Measurements from ENCODE around the gene YLPM1.

DNA sequence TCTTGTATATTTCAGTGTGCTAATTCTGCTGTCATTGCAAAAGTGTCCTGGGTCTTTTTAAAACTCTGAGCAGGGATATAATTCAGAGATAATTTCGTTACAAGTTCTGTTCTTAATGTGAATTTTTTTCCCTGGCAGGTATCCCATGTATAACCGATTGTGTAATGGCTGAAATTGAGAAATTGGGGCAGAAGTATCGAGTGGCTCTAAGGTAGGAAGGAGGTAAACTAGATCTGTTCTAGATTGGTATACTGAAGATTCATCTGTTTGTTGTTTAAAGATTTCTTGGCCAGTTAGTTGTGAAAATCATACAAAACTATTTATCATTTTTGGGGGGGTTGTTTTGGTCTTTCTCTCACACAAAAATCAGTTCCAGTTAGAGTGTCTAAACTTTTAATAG, 40.0 kb upstream of the YLPM1 start:
- TF ChIP-seq CTCF (IDR thresholded peaks at IDR 0.05 in 2 of 3, conservative IDR thresholded peaks at IDR 0.05 in 1 of 3; ENCODE audit: control insufficient read depth in 2 of 3, extremely low read depth in 1 of 3, insufficient read depth in 1 of 3, low read depth in 3 of 3, low read length in 3 of 3) (no peak), SREBF2 (IDR thresholded peaks at IDR 0.05; ENCODE audit: low read length) (no peak), ATF7 (IDR thresholded peaks at IDR 0.05; ENCODE audit: low read depth) (no peak), POLR2A (IDR thresholded peaks at IDR 0.05; ENCODE audit: low read depth, low read length) (no peak), SPI1 (IDR thresholded peaks at IDR 0.05; ENCODE audit: borderline replicate concordance, insufficient read depth, low read depth, low read length) (no peak), NFYA (IDR thresholded peaks at IDR 0.05; ENCODE audit: borderline replicate concordance, low read depth, low read length) (no peak), HDAC6 (IDR thresholded peaks at IDR 0.05; ENCODE audit: unreplicated experiment) (no peak), ZNF24 (IDR thresholded peaks at IDR 0.05) (no peak), DPF2 (IDR thresholded peaks at IDR 0.05) (no peak), EZH2 (IDR thresholded peaks at IDR 0.05; ENCODE audit: borderline replicate concordance, control insufficient read depth, low read depth, low read length) (no peak), TAF1 (IDR thresholded peaks at IDR 0.05; ENCODE audit: borderline replicate concordance, low read depth, low read length) (no peak), MAX (IDR thresholded peaks at IDR 0.05; ENCODE audit: low read depth, low read length) (no peak), HDAC2 (IDR thresholded peaks at IDR 0.05) (no peak), RAD21 (IDR thresholded peaks at IDR 0.05; ENCODE audit: insufficient read depth, low read depth, low read length) (no peak)
